Keratinocyte (primary cell): Measurements from ENCODE around the gene FAM229A. TPM values are rescaled to one million over a fixed set of nuclear protein-coding genes. Genes with fewer than 3 reads are reported as not detected.

ENCODE experiments used
- DNase-seq: peaks from one replicate; pipeline ENCODE4 v3.0.0-alpha.2; 2011; ENCODE audit warnings: low read depth, missing footprints, low spot score
- FAIRE-seq: peaks from 2 replicates; lab custom pipeline; 2011; peaks lifted over from hg19 to GRCh38; lab: Jason Lieb, UNC
- H2AFZ ChIP-seq: 2 replicates; pipeline ENCODE4 v1.6.0; 2012; ENCODE audit warnings: low read length, control low read depth, inconsistent platforms; ENCODE audit not compliant: control insufficient read depth
- H3K27ac ChIP-seq: 2 replicates; pipeline ENCODE4 v1.5.1; 2011; ENCODE audit warnings: low read length; ENCODE audit not compliant: control insufficient read depth, insufficient read depth
- H3K27me3 ChIP-seq: 3 replicates; pipeline ENCODE4 v1.6.0; 2011; ENCODE audit warnings: low read length; ENCODE audit not compliant: control insufficient read depth, insufficient read depth; ENCODE audit errors: extremely low read depth
- H3K36me3 ChIP-seq, 2 experiments: 2 replicates in 1 of 2; 3 replicates in 1 of 2; pipeline ENCODE4 v1.5.1; 2011; ENCODE audit warnings: low read length in 2 of 2, mild to moderate bottlenecking in 1 of 2; ENCODE audit not compliant: control insufficient read depth in 2 of 2, insufficient read depth in 2 of 2; ENCODE audit errors: extremely low read depth in 1 of 2
- H3K4me1 ChIP-seq: 3 replicates; pipeline ENCODE4 v1.5.1; 2011; ENCODE audit warnings: low read length; ENCODE audit not compliant: control insufficient read depth, insufficient read depth; ENCODE audit errors: extremely low read depth
- H3K4me2 ChIP-seq: 3 replicates; pipeline ENCODE4 v1.6.0; 2011; ENCODE audit warnings: low read depth, low read length; ENCODE audit not compliant: control insufficient read depth, insufficient read depth; ENCODE audit errors: extremely low read depth
- H3K4me3 ChIP-seq, 3 experiments: fragments of 200-600 bp in 1 of 3; sonication (generic) in 1 of 3; 2 replicates in 2 of 3; 3 replicates in 1 of 3; pipeline ENCODE4 v1.5.1; 2011 to 2016; ENCODE audit warnings: low read length in 3 of 3, mild to moderate bottlenecking in 3 of 3, control low read depth in 2 of 3, inconsistent platforms in 1 of 3, low read depth in 1 of 3, mixed read lengths in 1 of 3, mixed run types in 1 of 3, moderate library complexity in 1 of 3; ENCODE audit not compliant: control insufficient read depth in 2 of 3, insufficient read depth in 2 of 3; ENCODE audit errors: extremely low read depth in 1 of 3
- H3K79me2 ChIP-seq: 2 replicates; pipeline ENCODE4 v1.6.0; 2012; ENCODE audit warnings: low read length; ENCODE audit not compliant: control insufficient read depth, insufficient read depth
- H3K9ac ChIP-seq: 3 replicates; pipeline ENCODE4 v1.6.0; 2011; ENCODE audit warnings: low read length; ENCODE audit not compliant: control insufficient read depth, insufficient read depth; ENCODE audit errors: extremely low read depth
- H3K9me1 ChIP-seq: 3 replicates; pipeline ENCODE4 v1.6.0; 2011; ENCODE audit warnings: low read length; ENCODE audit not compliant: control insufficient read depth, insufficient read depth; ENCODE audit errors: extremely low read depth
- H3K9me3 ChIP-seq: 2 replicates; pipeline ENCODE4 v1.5.1; 2012; ENCODE audit warnings: low read depth, low read length; ENCODE audit not compliant: control insufficient read depth
- H4K20me1 ChIP-seq: 3 replicates; pipeline ENCODE4 v1.6.0; 2011; ENCODE audit warnings: low read length; ENCODE audit not compliant: control insufficient read depth, insufficient read depth; ENCODE audit errors: extremely low read depth
- EZH2 ChIP-seq: IDR thresholded peaks from one replicate; pipeline ENCODE4 v1.6.1; 2012; ENCODE audit warnings: inconsistent platforms, mild to moderate bottlenecking, low read length, moderate library complexity
- dilution Hi-C: fragments of 300-500 bp; cut with MboI; formaldehyde crosslinking; loops from one replicate; pipeline ENCODE4 v1.7.0; 2020; ENCODE audit warnings: low sequenced_read_pairs; ENCODE audit not compliant: extremely low pct_ligation_motif_present
- polyA plus RNA-seq, 5 experiments: library from polyadenylated mRNA; depleted of rRNA in 3 of 5; stranded (reverse) in 3 of 5; stranded (forward) in 1 of 5; unstranded in 1 of 5; fragments of >200 nt; gene quantifications; 1 replicate in 1 of 5; 2 replicates in 3 of 5; 3 replicates in 1 of 5; pipeline versions ENCODE4 v1.2.1 to v1.2.3, GENCODE V29; 2011 to 2012; ENCODE audit warnings: missing spikeins in 2 of 5, low read depth in 1 of 5, low replicate concordance in 1 of 5
- TF ChIP-seq, protein P1 (sequence below), 3 experiments: IDR thresholded peaks in 1 of 3; conservative IDR thresholded peaks in 1 of 3; optimal IDR thresholded peaks in 1 of 3; 2 replicates in 2 of 3; 3 replicates in 1 of 3; pipeline versions ENCODE3 to v1.5.1; 2011; ENCODE audit warnings: low read length in 3 of 3, mild to moderate bottlenecking in 3 of 3, moderate library complexity in 2 of 3, control low read depth in 1 of 3, inconsistent platforms in 1 of 3; ENCODE audit not compliant: insufficient read depth in 2 of 3; ENCODE audit errors: extremely low read depth in 1 of 3

Gene FAM229A
- polyA plus RNA-seq, 1 donor (not counting 4 experiments of a cell fraction or from before 2014, with no cell fraction given) = 1.1 TPM

DNA sequence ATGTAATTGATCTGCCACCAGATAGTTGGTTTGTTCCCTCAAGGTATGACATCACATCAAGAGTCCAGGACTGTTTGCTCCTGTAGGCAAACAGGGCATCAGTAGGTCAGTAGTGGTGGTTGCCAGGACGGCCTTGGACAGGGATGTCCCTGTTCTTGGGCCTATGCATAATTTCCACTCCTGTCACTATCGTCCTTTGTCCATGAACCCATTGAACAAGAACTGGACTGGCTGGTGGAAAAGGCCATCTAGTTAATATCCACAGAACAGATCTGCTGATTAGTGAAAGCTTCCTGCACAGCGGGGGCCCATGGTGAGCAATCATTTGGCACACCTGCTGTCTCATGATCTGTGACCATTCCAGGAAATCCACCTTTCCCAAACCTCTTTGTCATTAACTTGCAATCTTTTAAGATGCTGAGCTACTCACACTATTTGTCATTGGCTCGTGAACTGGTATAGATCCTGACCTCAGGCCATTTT, 44.4 kb upstream of the FAM229A start:
- no peaks in the 10 kb centered on the region for H3K27me3 ChIP-seq
- no peaks in the 10 kb centered on the region for H3K36me3 ChIP-seq
- DNase-seq (no peak), FAIRE-seq (no peak)
- no peaks in the 10 kb centered on the region for H3K4me1 ChIP-seq
- H3K9me1 ChIP-seq = no peaks in the 10 kb centered on the region
- H3K9ac ChIP-seq = no peak overlapping the region
- H3K4me2 ChIP-seq = no peak overlapping the region
- no peak for TF ChIP-seq EZH2
- TF ChIP-seq, protein P1, sequence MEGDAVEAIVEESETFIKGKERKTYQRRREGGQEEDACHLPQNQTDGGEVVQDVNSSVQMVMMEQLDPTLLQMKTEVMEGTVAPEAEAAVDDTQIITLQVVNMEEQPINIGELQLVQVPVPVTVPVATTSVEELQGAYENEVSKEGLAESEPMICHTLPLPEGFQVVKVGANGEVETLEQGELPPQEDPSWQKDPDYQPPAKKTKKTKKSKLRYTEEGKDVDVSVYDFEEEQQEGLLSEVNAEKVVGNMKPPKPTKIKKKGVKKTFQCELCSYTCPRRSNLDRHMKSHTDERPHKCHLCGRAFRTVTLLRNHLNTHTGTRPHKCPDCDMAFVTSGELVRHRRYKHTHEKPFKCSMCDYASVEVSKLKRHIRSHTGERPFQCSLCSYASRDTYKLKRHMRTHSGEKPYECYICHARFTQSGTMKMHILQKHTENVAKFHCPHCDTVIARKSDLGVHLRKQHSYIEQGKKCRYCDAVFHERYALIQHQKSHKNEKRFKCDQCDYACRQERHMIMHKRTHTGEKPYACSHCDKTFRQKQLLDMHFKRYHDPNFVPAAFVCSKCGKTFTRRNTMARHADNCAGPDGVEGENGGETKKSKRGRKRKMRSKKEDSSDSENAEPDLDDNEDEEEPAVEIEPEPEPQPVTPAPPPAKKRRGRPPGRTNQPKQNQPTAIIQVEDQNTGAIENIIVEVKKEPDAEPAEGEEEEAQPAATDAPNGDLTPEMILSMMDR (optimal IDR thresholded peaks at IDR 0.05 in 1 of 3, IDR thresholded peaks at IDR 0.05 in 1 of 3, conservative IDR thresholded peaks at IDR 0.05 in 1 of 3; ENCODE audit: extremely low read depth in 1 of 3, insufficient read depth in 2 of 3, low read length in 3 of 3) = no peak
- no peak overlapping the region for H2AFZ ChIP-seq
- H4K20me1 ChIP-seq = no peaks in the 10 kb centered on the region
- H3K27ac ChIP-seq = no peak overlapping the region
- no peak overlapping the region for H3K4me3 ChIP-seq
- H3K79me2 ChIP-seq = no peaks in the 10 kb centered on the region
- dilution Hi-C loops = no loop called here
- H3K9me3 ChIP-seq = no peaks in the 10 kb centered on the region

DNA sequence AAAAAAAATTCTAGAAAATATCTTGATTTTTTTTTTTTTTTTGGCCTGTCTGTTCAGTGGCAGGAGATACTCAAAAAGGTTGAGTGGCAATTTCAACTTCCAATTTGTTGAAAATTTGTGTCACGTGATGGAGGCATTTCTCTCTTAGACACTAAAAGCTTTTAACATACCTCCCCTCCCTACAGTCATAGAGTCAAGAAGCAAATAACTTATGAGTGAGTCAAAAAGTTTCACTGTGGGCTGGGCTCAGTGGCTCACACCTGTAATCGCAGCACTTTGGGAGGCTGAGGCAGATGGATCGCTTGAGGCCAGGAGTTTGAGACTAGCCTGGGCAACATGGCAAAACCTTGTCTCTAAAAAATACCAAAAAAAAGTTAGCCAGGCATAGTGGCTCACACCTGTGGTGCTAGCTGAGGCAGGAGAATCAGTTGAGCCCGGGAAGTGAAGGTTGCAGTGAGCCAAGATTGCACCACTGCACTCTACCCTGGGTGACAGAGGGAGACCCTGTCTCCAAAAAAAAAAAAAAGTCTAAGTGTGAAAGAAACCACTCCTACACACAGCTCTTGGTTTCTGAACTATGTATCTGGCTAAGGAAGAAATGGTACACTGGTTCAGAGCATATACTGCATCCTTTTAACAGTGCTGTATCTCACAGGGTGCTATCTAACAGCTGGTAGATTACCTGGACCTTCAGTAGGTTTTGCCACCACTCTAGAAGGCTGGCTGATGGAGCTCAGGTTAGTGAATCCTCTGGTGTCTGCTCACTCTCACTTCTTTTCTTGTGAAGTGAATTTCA, 43.6 kb upstream of the FAM229A start:
- H3K4me3 ChIP-seq = no peak overlapping the region
- no peak for FAIRE-seq
- no peaks in the 10 kb centered on the region for H4K20me1 ChIP-seq
- H3K9ac ChIP-seq = no peak overlapping the region
- H3K4me2 ChIP-seq = no peak overlapping the region
- H2AFZ ChIP-seq = no peak overlapping the region
- no peak for TF ChIP-seq EZH2
- TF ChIP-seq, protein P1 (optimal IDR thresholded peaks at IDR 0.05 in 1 of 3, IDR thresholded peaks at IDR 0.05 in 1 of 3, conservative IDR thresholded peaks at IDR 0.05 in 1 of 3; ENCODE audit: extremely low read depth in 1 of 3, insufficient read depth in 2 of 3, low read length in 3 of 3) = no peak
- H3K36me3 ChIP-seq = no peaks in the 10 kb centered on the region
- no peaks in the 10 kb centered on the region for H3K4me1 ChIP-seq
- dilution Hi-C loops = no loop called here
- no peaks in the 10 kb centered on the region for H3K9me3 ChIP-seq
- H3K27ac ChIP-seq = no peak overlapping the region
- H3K9me1 ChIP-seq = no peaks in the 10 kb centered on the region
- H3K79me2 ChIP-seq = no peaks in the 10 kb centered on the region
- no peaks in the 10 kb centered on the region for H3K27me3 ChIP-seq
- DNase-seq = no peak
